Measurements from ENCODE around the gene CYFIP2.

Gene CYFIP2

GRCh38 chr5:157342822-157343402 lies 77.0 kb downstream of the CYFIP2 start:
- peak; percentile 70 for TF ChIP-seq CTCF (IDR thresholded peaks at IDR 0.05; ENCODE audit: low read depth, low read length, missing control alignments)
- no peak for DNase-seq (ENCODE audit: extremely low read depth, low read depth)
- no peak overlapping the region for H3K4me3 ChIP-seq (replicated peaks; ENCODE audit: low read depth, low read length)

GRCh38 chr5:157343842-157344790 lies 78.2 kb downstream of the CYFIP2 start:
- no peak for TF ChIP-seq CTCF (IDR thresholded peaks at IDR 0.05; ENCODE audit: low read depth, low read length, missing control alignments)
- H3K4me3 ChIP-seq (replicated peaks; ENCODE audit: low read depth, low read length) = no peak overlapping the region
- DNase-seq (ENCODE audit: extremely low read depth, low read depth) = no peak

- no peak overlapping the region for H3K4me3 ChIP-seq (replicated peaks; ENCODE audit: low read depth, low read length)
Measured at GRCh38 chr5:157345067-157345466, 79.1 kb downstream of the CYFIP2 start.

GRCh38 chr5:157345485-157345884 lies 79.6 kb downstream of the CYFIP2 start:
- no peak for DNase-seq (ENCODE audit: extremely low read depth, low read depth)
- H3K4me3 ChIP-seq (replicated peaks; ENCODE audit: low read depth, low read length) = no peak overlapping the region
- no peak for TF ChIP-seq CTCF (IDR thresholded peaks at IDR 0.05; ENCODE audit: low read depth, low read length, missing control alignments)

More at GRCh38 chr5:157345067-157345466, 79.1 kb downstream of the CYFIP2 start:
- TF ChIP-seq CTCF (IDR thresholded peaks at IDR 0.05; ENCODE audit: low read depth, low read length, missing control alignments) = no peak
- no peak for DNase-seq (ENCODE audit: extremely low read depth, low read depth)

- no peak for DNase-seq (ENCODE audit: extremely low read depth, low read depth)
- H3K4me3 ChIP-seq (replicated peaks; ENCODE audit: low read depth, low read length) = no peak overlapping the region
- no peak for TF ChIP-seq CTCF (IDR thresholded peaks at IDR 0.05; ENCODE audit: low read depth, low read length, missing control alignments)
Measured at GRCh38 chr5:157347301-157348048, 81.6 kb downstream of the CYFIP2 start.

GRCh38 chr5:157348049-157348400 lies 82.1 kb downstream of the CYFIP2 start:
- no peak overlapping the region for H3K4me3 ChIP-seq (replicated peaks; ENCODE audit: low read depth, low read length)
- TF ChIP-seq CTCF (IDR thresholded peaks at IDR 0.05; ENCODE audit: low read depth, low read length, missing control alignments) = no peak
- no peak for DNase-seq (ENCODE audit: extremely low read depth, low read depth)
